ENCODE results near the gene EEIG1.

EEIG1 gene

DNA sequence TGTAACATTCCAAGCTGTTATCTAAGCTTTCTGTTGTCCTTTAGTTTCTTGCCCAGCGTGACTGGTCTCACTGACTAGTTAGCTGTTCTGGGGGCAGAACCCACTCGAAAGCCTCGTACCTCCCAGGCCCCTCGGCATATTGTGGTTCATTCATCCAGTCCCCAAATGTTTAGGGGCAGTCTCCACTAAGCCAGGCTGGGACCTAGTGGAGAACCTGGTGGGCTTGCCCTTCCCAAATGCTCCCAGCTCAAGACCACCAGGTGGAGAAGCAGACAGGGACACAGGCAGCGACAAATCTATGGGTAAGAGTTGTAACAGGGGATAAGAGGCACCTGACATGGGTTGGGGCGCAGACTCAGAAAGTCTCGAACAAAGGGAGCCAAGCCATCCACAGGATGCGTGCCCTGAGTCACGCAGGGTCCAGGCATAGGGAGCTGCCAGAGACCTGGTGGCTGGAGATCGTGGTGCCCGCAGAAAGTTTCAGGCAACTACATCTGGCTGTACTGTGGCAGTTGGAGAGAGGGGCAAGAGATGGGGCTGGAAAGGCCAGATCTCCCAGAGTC, 851 bp upstream of the EEIG1 start:
- Histone ChIP-seq H3K9me3 (ENCODE audit: control insufficient read depth, low read length) (no peaks in the 10 kb centered on the region), H3K36me3 (ENCODE audit: control insufficient read depth, insufficient read depth, low read length) (no peaks in the 10 kb centered on the region), H3K4me3 (ENCODE audit: extremely low read depth, insufficient read depth, low read length, poor library complexity, severe bottlenecking) (peak overlapping the region; percentile 37), H3K27ac (ENCODE audit: low read depth, low read length, severe bottlenecking) (peak overlapping the region; percentile 97), H3K4me1 (ENCODE audit: control insufficient read depth, insufficient read depth, low read length, poor library complexity, severe bottlenecking) (peaks cover 28% of the 10 kb centered on the region)
- 85 to 86% methylated on average over 10 to 11 of the region's 11 CpGs for WGBS, 2 experiments (ENCODE audit: insufficient coverage in 2 of 2)

- Histone ChIP-seq H3K36me3 (ENCODE audit: control insufficient read depth, insufficient read depth, low read length) (no peaks in the 10 kb centered on the region), H3K27ac (ENCODE audit: low read depth, low read length, severe bottlenecking) (peak overlapping the region; percentile 45), H3K4me3 (ENCODE audit: extremely low read depth, insufficient read depth, low read length, poor library complexity, severe bottlenecking) (peak overlapping the region; percentile 76), H3K4me1 (ENCODE audit: control insufficient read depth, insufficient read depth, low read length, poor library complexity, severe bottlenecking) (peaks cover 40% of the 10 kb centered on the region), H3K9me3 (ENCODE audit: control insufficient read depth, low read length) (no peaks in the 10 kb centered on the region)
- 0% methylated on average over 47 to 52 of the region's 61 CpGs for WGBS, 2 experiments (ENCODE audit: insufficient coverage in 2 of 2)
Observed at GRCh38 chr9:127980060-127980705, 606 bp downstream of the EEIG1 start.

DNA sequence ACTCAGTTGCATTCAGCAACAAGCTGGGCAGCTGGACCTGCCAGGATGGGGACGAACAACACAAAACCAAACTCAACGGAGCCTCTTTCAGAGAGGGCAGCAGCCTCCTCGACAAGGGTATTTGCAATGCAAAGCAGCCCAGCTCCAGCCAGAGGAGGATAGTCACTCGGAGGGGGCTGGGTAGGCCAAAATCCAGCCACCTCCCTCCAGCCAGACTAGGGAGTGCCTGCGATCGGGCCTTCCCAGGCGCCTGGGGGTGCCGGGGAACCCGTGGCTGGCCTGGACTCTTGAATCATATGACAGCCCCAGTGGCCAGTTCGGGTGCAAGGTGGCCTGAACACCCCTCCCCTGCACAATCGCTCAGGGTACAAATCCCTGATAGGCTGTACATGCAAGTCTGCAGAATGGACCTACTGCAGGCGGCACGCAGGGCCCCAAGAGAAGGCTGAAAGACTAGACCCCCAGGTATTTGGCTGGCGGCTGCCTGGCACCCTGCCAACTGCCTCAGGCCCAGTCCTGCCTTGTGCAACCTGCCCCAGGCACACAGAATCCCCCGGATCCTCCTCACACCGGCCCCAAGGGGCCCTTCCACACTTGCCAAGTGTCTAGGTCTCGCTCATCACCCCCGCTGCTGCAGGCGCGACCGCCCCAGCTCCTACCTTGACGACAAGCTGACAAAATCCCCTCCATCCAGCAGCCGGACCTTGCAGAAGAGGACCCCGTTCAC, 1.3 kb downstream of the EEIG1 start:
- Histone ChIP-seq H3K4me1 (ENCODE audit: control insufficient read depth, insufficient read depth, low read length, poor library complexity, severe bottlenecking) (peaks cover 46% of the 10 kb centered on the region), H3K4me3 (ENCODE audit: extremely low read depth, insufficient read depth, low read length, poor library complexity, severe bottlenecking) (peak overlapping the region; percentile 76), H3K9me3 (ENCODE audit: control insufficient read depth, low read length) (no peaks in the 10 kb centered on the region), H3K36me3 (ENCODE audit: control insufficient read depth, insufficient read depth, low read length) (no peaks in the 10 kb centered on the region), H3K27ac (ENCODE audit: low read depth, low read length, severe bottlenecking) (peak overlapping the region; percentile 30)
- WGBS, 2 experiments (ENCODE audit: insufficient coverage in 2 of 2) = 0 to 3% methylated on average over 14 to 17 of the region's 24 CpGs

- Histone ChIP-seq H3K4me3 (ENCODE audit: extremely low read depth, insufficient read depth, low read length, poor library complexity, severe bottlenecking) (peak overlapping the region; percentile 76), H3K4me1 (ENCODE audit: control insufficient read depth, insufficient read depth, low read length, poor library complexity, severe bottlenecking) (peaks cover 50% of the 10 kb centered on the region), H3K27ac (ENCODE audit: low read depth, low read length, severe bottlenecking) (peak overlapping the region; percentile 30), H3K36me3 (ENCODE audit: control insufficient read depth, insufficient read depth, low read length) (no peaks in the 10 kb centered on the region), H3K9me3 (ENCODE audit: control insufficient read depth, low read length) (no peaks in the 10 kb centered on the region)
- WGBS, 2 experiments (ENCODE audit: insufficient coverage in 2 of 2) = 24 to 44% methylated on average over 4 to 5 of the region's 5 CpGs
Observed at GRCh38 chr9:127979015-127979332, 1.8 kb downstream of the EEIG1 start.

- H3K27ac ChIP-seq (ENCODE audit: low read depth, low read length, severe bottlenecking) = peak overlapping the region; percentile 57
- 59 to 69% methylated on average over 7 to 8 of the region's 12 CpGs for WGBS, 2 experiments (ENCODE audit: insufficient coverage in 2 of 2)
Observed at GRCh38 chr9:127977884-127978647, 2.7 kb downstream of the EEIG1 start.

GRCh38 chr9:127977009-127977883, 3.5 kb downstream of the EEIG1 start:
- no peaks in the 10 kb centered on the region for H3K9me3 ChIP-seq (ENCODE audit: control insufficient read depth, low read length)
- peak overlapping the region; percentile 76 for H3K4me3 ChIP-seq (ENCODE audit: extremely low read depth, insufficient read depth, low read length, poor library complexity, severe bottlenecking)
- H3K4me1 ChIP-seq (ENCODE audit: control insufficient read depth, insufficient read depth, low read length, poor library complexity, severe bottlenecking) = peaks cover 64% of the 10 kb centered on the region
- peak overlapping the region; percentile 57 for H3K27ac ChIP-seq (ENCODE audit: low read depth, low read length, severe bottlenecking)
- WGBS, 2 experiments (ENCODE audit: insufficient coverage in 2 of 2) = 82 to 87% methylated on average over 2 to 5 of the region's 7 CpGs
- H3K36me3 ChIP-seq (ENCODE audit: control insufficient read depth, insufficient read depth, low read length) = no peaks in the 10 kb centered on the region

More at GRCh38 chr9:127977884-127978647, 2.7 kb downstream of the EEIG1 start:
- H3K9me3 ChIP-seq (ENCODE audit: control insufficient read depth, low read length) = no peaks in the 10 kb centered on the region
- no peaks in the 10 kb centered on the region for H3K36me3 ChIP-seq (ENCODE audit: control insufficient read depth, insufficient read depth, low read length)
- H3K4me1 ChIP-seq (ENCODE audit: control insufficient read depth, insufficient read depth, low read length, poor library complexity, severe bottlenecking) = peaks cover 59% of the 10 kb centered on the region
- H3K4me3 ChIP-seq (ENCODE audit: extremely low read depth, insufficient read depth, low read length, poor library complexity, severe bottlenecking) = peak overlapping the region; percentile 76

DNA sequence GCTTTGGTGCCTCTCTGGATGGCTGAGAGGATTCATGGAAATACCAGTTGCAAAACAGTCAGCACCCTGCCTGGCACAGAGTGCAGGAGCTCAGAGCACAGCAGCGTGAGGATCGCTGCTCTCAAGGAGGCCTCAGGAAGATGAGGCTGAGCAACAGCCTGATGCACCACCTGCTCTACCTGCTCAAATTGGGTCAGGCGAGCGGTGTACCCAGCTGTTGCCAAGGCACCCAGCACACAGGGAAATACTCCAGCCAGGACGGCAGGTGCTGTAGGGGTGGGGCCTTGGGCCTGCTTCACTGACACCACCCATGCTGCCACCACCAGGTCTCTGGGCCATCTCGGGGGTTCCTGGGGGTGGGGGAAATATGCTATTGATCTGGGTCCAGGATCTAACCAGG, 4.3 kb downstream of the EEIG1 start:
- Histone ChIP-seq H3K4me3 (ENCODE audit: extremely low read depth, insufficient read depth, low read length, poor library complexity, severe bottlenecking) (no peak overlapping the region), H3K36me3 (ENCODE audit: control insufficient read depth, insufficient read depth, low read length) (no peaks in the 10 kb centered on the region), H3K4me1 (ENCODE audit: control insufficient read depth, insufficient read depth, low read length, poor library complexity, severe bottlenecking) (peaks cover 66% of the 10 kb centered on the region), H3K27ac (ENCODE audit: low read depth, low read length, severe bottlenecking) (no peak overlapping the region), H3K9me3 (ENCODE audit: control insufficient read depth, low read length) (no peaks in the 10 kb centered on the region)
- 95 to 96% methylated on average over 4 to 5 of the region's 6 CpGs for WGBS, 2 experiments (ENCODE audit: insufficient coverage in 2 of 2)

GRCh38 chr9:127975376-127976315, 5.1 kb downstream of the EEIG1 start:
- H3K4me3 ChIP-seq (ENCODE audit: extremely low read depth, insufficient read depth, low read length, poor library complexity, severe bottlenecking) = no peak overlapping the region
- WGBS, 2 experiments (ENCODE audit: insufficient coverage in 2 of 2) = 93 to 99% methylated on average over 7 to 8 of the region's 10 CpGs
- no peaks in the 10 kb centered on the region for H3K9me3 ChIP-seq (ENCODE audit: control insufficient read depth, low read length)
- peaks cover 66% of the 10 kb centered on the region for H3K4me1 ChIP-seq (ENCODE audit: control insufficient read depth, insufficient read depth, low read length, poor library complexity, severe bottlenecking)
- no peaks in the 10 kb centered on the region for H3K36me3 ChIP-seq (ENCODE audit: control insufficient read depth, insufficient read depth, low read length)
- H3K27ac ChIP-seq (ENCODE audit: low read depth, low read length, severe bottlenecking) = no peak overlapping the region

DNA sequence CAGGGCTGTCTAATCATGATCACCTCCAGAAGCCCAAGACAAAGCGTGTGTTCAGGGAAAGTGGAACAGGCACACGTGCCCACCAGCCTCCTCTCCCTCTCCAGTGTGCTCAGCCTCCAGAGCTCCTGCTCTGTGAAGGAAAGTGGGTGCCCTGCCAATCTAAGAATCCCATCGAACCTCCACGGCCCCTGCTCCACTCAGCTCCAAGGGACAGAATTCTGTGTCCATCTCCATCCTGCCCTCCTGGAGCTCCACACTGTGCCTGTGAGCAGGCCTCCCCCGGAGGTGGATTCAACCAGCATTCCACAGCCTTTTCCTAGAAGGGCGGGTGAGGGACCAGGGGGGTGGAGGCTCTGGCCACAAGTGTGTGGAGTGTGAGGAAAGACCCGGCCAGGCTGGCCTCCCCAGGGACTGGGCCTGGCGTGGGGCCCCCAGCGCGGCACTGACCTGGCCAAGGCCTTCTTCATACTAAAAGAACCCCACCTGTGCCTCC, 6.0 kb downstream of the EEIG1 start:
- no peaks in the 10 kb centered on the region for H3K36me3 ChIP-seq (ENCODE audit: control insufficient read depth, insufficient read depth, low read length)
- no peak overlapping the region for H3K4me3 ChIP-seq (ENCODE audit: extremely low read depth, insufficient read depth, low read length, poor library complexity, severe bottlenecking)
- 77 to 91% methylated on average over 4 to 10 of the region's 10 CpGs for WGBS, 2 experiments (ENCODE audit: insufficient coverage in 2 of 2)
- peaks cover 73% of the 10 kb centered on the region for H3K4me1 ChIP-seq (ENCODE audit: control insufficient read depth, insufficient read depth, low read length, poor library complexity, severe bottlenecking)
- H3K9me3 ChIP-seq (ENCODE audit: control insufficient read depth, low read length) = no peaks in the 10 kb centered on the region
- H3K27ac ChIP-seq (ENCODE audit: low read depth, low read length, severe bottlenecking) = no peak overlapping the region
